Amygdala (tissue), 56 donors: ENCODE measurements around the gene PTH1R.

Experiments
- DNase-seq, 56 donors: peaks; one replicate each; lab custom pipeline; 2025; lab: John Stamatoyannopoulos, UW

Gene PTH1R

DNA sequence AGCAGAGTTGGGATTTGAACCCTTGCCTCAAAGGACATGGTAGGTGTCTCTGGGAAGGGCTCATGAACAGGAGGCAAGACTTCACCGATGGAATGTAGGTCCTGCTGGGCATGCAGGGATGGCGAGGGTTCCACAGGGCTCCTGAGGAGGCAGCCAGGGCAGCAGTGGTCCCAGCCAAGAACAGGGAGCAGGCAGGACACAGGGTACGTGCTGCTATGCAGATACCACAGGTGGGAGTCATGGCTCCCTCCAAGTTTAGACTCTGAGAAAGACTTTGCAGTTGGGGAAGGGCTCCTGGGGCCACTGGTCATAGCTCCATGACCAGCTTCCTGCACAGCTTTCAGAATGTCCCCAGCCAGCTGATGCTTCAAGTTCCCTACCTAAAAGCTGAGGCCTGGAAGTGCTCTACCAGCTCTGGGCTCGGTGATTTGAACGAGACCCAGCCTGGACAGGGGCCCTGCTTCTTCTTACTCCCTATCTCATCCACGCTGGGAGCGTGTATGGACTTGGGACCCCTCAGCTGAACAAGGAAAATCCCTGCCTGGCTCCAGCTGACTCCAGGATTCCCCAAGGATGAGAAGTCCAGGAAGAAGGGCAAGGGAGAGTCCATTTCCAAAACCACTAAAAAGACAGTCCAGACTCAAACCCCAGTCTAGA lies 15.0 kb upstream of the PTH1R start:
- no peak for DNase-seq

DNA sequence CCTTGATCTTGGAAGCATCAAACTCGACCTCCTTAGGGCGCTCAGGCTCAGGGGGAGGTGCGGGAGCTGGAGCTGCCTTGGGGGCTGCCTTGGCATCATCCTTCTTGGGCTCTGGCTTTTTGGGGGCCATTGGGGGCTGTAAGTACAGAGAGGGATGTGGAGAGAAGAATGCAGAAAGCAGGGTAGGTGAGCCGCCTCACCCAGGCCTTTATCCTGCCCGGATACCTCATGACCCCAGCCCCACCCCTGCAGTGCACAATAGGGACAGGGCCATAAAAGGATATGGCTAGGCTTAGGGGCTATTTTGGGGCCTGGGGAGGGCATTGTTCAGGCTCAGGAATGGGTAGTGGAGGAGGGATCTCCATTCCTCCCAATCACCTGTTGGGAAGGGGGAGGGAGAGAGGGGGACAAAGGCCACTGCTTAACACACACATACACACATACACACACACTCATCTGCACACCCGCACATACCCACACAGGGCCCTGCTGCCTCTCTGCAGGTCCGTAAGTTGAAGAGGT lies 14.2 kb upstream of the PTH1R start, which contains the start of gene MYL3:
MYL3 (minus strand) TSS at position 184 of the 522 bp plus-strand sequence; CDS start at position 130, 54 bp downstream.
- DNase-seq = no peak

DNA sequence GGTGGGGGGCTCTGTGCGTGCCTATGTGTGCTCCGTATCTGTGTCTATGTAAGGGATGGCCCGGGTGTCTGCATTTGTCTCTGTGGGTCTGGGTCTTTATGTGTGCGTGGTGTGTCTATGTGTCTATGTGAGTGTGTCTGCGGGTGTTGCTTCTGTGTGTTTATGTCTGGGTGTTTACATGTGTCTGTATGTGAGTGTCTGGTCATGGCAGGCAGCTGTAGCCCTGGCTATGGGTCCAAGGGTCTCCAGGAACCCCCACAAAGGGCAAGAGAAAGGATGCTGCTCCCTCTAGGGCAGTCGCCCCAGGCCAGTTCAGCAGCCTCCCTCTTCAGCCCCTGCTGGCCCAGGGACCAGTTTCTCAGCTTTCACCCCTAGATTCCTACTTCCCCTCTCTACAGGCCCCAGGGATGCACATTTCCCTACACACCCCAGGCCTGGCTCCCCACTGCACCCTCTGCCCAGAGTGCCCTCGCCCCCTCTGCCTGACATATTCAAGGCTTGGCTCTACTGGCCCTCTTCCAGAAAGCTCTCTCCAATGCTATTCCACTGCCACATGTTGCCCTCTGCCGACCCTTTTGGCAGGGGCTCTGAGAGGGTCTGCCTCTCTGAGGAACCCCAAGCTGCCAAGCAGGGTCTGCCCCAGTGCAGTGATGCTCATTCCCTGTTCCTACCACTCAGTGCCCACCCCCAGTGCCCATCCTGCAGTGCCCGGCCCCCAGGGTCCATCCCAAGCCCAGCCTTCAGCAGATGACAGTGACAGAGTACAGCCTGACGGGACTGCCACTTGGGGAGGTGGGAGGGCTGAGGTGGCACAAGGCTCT lies 13.2 kb upstream of the PTH1R start:
- DNase-seq = no peak

DNA sequence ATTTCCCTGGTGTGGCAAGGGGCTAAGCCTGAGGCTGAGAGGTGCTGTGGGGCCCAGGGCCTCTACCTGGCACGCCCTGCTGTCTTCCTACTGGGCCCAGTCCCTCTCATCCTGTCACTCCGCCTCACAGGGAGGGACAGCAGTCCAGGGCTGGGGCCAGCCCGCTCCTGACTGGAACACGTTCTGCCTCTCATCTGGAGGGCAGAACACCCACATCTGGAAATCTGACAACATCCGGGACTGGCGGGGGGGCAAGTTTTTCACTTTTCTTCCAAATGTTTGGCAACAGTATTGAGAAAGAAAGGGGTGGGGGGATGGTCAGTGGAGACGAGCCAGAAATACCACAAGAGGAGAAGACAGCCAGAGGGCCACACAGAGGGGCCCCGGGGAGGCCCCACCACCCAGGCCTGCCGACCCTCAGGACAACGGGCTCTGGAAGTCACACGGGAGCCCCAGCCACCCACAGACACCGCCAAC lies 12.5 kb upstream of the PTH1R start:
- no peak for DNase-seq

DNA sequence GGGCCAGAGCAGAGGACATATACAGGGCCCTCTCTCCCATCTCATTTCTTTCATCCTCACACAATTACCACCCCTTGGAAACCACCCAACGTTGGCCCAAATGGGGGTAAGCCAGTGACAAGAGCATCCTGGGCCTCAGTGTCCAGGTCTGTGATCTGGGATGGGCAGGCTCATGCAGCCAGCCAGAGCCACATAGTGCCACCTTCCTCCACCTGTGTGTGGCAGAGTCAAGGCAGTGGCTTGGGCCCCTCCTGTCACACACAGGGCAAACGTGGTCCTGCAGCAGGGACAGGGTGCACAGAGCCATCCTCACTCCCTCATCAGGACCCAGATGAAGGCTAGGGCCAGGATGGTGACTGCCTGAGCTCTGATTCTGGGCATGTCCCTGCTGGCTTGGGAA lies 12.0 kb upstream of the PTH1R start:
- no peak for DNase-seq

DNA sequence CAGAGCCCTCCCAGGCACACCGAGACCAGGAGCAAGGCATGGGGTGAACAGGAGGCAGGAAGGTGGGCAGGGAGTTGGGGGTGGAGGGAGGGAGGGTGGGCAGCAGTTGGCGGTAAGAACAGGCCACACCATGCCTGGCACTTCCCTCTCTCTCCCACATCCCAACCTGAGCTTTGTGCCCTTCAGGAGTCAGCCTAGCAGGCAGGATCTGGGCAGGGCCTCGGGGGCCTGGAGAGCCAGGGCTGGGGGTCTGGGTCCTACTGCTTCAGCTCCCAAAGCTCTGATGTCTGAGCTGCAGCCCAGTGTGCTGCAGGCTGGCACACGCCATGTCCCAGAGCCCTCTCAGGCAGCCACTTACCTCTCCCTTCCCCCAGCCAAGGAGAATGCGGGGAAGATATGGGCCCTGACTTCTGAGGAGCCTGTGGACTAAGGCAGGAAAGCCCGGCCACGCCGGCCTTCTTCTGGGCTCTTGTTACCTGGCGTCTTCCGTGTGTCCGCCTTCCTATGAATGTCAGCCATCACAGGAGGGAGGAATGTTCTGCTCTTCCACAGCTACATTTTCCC lies 11.4 kb upstream of the PTH1R start:
- DNase-seq = no peak

DNA sequence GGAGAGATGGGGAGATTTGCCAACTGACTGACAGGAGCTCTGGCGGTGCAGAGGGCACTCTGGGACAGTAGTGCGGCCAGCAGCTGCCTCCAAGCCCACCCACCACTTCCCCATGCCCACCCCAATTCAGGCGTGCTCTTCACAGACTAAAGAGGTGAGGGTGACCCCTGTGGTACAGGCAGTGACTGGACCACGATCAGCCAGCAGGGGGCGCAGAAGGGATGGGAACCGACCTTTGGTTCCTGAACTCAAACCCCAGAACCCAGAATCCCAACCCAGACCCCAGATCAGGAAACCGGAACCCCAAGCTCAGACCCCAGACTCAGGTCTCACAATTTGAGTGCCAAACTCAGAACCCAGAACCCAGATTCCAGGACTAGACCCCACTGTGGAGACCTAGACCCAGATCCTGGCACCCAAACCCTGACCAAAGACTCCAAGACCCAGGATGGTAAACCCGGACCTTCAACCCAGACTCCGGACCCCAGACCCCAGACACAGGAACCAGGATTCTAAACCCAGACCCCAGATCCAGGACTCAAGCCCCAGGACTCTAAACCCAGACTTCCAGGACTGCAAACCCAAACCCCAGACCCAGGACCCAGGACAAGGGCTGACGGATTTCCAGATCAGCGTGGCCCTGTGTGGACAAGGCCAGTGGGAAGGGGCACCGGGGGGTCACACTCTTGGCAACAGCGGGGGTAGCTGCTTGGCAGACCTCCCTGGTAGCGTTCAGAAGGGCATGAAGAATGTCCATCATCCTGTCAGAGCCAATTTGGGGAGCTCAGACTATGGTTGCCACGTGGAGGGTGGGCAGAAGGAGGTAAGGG lies 10.6 kb upstream of the PTH1R start:
- DNase-seq = peak in 43 of 56 donors; percentile 8 to 84 (median 41)

DNA sequence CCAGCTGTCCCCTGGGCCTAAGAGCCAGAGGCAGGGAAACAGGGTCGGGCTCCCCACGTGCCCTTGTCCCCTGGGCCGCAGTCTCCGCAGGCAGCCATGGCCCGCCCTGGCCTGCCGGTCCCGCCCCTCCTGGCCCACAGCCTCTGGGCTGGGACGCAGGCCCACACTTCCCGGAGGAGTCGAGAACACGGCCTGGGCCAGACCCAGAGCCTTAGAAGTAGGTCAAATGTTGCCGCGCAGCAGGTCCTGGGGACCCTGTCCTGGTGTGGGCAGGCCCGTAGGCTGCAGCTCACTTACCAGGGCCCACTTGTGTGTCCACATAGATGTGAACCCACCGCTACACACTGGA lies 10.0 kb upstream of the PTH1R start:
- peak in 40 of 56 donors; percentile 8 to 81 (median 39) for DNase-seq

DNA sequence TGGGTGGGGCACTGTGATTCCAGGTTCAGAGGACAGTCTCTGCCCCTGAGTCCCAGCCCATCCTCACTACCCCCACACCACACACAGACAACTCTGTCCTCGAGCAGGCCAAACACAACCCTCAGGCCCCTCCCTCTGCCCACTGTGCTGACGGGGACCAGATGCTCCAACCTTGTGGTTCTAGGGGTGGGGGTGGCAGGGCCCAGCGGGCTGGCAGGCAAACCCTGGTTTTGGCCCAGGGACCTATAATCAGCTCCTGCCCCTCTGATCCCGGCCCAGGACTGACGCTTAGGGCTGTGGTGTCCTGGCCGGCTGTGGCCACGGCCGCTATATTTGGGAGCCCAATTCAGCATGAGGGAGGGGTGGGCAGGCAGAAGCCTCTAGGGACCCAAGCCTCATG lies 9.2 kb upstream of the PTH1R start:
- no peak for DNase-seq

DNA sequence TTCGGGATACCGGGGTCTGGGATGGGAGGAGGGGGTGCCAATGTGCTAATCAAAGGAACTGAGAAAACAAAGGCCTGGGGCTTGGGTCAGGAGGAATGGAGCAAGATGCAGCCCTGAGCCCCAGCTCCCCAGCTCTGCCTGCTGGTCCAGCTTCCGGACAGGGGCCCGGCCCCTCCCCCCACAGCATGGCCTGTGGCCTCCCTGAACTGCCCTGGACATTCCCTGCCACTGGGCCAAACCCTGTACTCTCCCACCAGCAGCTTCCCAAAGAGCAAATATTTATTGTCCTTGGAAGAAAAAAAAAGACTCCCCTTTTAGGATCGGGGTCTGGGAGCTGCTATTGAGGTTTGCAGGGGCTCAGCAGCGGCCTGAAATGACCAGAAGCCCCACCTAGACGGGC lies 8.6 kb upstream of the PTH1R start:
- DNase-seq = no peak

DNA sequence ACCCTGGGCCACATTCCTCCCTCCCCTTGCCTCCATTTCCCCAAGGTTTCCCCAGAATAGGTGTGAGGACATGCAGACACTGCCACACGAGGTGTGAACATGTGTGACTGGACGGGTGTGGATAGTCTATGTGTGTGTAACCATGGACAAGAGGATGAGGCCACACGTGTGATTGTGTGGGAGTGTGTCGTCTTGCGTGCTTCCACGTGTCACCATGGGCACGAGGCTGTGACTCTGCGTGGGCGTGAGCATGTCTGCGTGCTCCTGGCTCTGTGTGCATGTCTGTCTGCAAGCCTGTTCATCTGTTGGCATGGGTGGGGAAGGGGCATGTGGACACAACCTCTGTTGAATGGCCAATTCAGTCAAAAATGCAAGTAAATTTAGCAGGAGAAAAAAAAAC lies 8.1 kb upstream of the PTH1R start:
- DNase-seq = no peak

DNA sequence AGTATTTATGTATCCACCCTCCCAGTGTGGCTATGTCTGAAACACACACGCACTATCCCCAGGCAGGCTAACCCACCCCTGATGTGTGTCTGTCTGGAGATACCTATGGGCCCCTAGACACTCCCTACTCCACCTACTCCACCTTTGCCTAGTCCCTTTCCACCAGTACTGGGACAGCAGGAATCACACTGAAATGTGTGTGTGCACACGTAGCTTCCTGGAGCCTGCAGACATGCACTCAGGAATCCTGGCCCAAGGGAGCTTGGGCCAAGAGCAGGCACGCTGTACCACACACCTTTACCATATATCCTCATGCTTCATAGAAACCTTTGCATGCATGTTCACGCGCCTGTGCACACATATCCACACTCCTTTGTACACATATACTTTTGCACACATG lies 6.9 kb upstream of the PTH1R start:
- DNase-seq = no peak

DNA sequence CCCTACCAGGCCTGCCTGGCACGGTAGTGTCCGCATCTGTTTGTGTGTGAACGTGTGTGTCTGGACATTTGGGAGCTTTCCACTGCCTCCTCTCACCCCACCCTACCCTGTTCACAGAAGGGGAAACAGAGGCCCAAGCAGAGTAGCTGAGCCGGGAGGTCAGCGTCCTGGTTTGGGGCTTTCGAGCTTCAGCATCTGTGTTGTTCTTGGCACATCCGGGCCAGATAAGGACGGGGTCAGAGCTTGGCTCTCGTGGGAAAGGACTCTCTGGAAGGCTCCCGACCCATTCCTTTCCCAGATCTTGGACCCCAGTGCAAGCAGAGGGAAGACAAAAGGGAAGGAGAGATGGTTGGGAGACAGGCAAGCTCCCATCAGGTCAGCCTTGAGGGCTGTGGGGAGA lies 6.3 kb upstream of the PTH1R start:
- no peak for DNase-seq

DNA sequence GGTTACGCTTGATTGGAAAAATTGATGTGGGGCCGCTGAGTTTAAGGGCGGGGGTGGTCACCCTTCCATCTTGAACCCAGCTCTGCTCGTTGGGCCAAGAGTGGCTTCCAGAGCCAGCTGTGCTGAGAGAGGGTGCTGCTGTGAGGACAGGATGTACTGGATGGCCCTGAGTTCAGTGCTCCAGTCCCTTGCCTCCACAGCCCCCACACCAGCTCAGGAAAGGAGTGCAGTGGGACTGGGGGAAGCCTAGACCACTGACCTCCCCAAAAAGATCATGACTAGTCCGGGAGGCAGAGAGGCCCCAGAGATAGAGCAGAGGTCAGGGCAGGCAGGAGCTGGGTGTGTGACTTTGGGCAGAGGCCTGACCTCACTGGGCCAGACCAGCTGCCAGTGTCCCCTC lies 4.0 kb upstream of the PTH1R start:
- DNase-seq = no peak

DNA sequence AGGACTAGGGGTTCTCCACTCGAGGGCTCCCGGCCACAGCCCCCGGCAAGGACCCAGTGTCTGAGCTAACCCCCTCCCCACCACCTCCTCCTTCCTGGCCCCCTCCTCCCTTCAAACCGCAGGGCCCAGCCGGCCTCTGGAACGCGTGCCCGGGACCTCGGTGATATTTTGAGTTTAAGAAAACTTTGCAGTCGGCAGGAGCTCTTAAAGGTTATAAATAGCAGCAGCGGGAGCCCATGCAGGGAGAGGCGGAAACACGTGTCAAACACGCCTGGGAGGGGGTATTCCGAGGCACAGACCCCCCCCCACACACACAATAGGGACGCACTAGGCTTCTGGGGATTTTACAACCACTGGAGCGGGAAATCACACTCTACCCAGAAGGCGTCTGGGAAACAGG lies 3.1 kb upstream of the PTH1R start:
- no peak for DNase-seq

DNA sequence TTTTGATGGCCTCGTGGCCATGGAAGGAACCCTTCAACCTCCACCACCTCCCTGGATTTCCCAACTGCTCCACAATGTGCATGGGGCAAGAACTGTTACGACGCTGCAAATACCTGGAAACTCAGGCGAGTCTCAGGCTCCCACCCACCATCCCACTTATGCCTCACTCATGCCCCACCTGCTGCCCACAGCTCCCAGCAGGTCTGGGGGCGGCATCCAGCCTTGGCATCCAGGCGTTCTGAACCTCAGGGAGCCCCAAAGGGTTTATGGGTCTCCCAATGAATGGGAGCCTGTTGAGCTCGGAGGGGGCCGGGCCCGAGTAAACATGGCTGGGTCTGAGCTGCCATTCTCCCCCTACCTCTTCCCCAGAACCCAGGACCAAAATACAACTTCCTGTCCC lies 2.0 kb upstream of the PTH1R start:
- DNase-seq = no peak

DNA sequence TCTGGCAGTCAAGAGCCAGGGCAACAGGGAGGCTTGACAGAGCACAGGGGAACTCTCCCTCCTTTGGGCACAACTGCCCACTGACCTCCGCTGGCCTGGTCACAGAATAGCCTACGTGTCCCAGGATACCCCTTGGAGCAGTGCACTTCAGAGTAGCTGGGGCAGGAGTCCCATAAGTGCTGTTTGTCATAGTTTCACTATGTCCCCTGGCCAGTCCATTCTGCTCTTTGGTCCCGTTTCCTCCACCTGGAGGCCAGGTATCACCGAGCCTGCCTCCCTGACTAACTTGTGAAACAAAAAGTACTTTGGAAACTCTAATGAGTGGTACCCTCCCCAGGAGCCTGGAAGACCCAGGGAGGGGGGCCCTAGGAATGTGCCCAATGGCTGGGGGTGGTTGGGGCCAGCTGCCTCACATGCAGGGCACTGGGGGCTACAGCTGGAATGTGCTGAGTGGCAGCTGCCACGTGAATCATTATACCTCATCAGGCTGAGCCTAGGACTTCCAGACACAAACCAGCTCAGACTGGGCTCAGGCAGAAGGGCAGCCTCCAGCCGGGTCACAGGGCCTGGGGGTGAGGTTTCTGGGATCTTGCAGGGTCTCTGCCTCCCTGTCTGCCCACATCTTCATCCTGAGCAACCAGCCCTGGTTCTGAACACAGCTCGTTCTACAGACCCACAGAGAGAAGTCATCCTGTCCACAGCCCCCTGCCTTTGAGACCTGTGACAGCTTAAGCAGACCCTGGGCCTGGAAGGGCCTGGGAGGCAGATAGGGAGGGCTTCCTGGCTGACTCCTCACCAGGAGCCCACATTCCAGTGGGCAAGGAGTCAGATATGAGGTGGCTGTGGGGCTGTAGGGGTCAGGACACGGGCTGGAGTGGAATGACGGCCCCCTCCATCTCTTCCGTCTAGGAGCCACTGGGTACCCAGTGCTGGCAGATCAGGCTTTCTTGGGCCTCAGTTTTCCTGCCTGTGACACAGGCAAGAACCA lies 914 bp upstream of the PTH1R start:
- DNase-seq = no peak

DNA sequence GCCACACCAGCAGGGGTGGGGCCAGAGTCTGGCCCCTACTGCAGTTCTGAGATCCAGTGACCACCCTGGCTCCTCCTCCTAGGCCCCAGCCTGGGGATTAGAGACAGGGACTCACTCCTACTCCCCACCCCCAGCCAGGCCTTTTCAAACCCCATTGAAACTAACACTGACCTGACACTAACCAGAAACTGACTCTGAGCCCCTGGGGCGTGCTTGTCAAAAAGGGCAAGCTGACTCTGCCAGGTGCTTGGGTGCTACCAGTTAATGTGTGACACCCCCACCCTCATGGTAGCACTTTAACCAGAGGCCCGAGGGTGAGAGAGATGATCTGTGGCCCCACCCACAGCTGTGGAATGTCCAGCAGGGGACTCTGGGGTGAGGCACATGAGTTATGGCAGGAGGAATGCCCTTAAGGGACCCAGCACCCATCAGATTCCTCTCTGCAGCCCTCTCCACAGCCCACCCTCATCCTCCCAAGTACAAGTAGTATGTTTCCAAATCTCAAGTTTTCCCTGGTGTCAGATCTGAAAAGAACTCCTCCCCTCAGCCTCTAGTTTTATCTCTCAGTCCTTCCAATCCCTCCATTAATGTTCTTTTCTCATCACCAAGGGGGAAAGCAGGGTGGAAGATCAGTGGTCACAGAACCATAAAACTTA lies 1.4 kb downstream of the PTH1R start:
- no peak for DNase-seq
